C4-2B (cell line): ENCODE results near the gene FBXL17.

Source experiments
- H3K27ac ChIP-seq: fragments of 450-650 bp; 2 replicates; pipeline ENCODE4 v1.5.1; 2017
- ZFX ChIP-seq: fragments of 450-650 bp; IDR thresholded peaks from 2 replicates; pipeline ENCODE4 v1.6.1; 2017
- TF ChIP-seq, protein P1 (sequence below): fragments of 450-650 bp; conservative IDR thresholded peaks from 2 replicates; pipeline ENCODE4 v1.5.1; 2017; ENCODE audit warnings: mild to moderate bottlenecking

The FBXL17 gene

GRCh38 chr5:107937204-107937603, 444.7 kb downstream of the FBXL17 start:
- H3K27ac ChIP-seq, result no peak overlapping the region
- TF ChIP-seq, protein P1, sequence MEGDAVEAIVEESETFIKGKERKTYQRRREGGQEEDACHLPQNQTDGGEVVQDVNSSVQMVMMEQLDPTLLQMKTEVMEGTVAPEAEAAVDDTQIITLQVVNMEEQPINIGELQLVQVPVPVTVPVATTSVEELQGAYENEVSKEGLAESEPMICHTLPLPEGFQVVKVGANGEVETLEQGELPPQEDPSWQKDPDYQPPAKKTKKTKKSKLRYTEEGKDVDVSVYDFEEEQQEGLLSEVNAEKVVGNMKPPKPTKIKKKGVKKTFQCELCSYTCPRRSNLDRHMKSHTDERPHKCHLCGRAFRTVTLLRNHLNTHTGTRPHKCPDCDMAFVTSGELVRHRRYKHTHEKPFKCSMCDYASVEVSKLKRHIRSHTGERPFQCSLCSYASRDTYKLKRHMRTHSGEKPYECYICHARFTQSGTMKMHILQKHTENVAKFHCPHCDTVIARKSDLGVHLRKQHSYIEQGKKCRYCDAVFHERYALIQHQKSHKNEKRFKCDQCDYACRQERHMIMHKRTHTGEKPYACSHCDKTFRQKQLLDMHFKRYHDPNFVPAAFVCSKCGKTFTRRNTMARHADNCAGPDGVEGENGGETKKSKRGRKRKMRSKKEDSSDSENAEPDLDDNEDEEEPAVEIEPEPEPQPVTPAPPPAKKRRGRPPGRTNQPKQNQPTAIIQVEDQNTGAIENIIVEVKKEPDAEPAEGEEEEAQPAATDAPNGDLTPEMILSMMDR, result no peak
- TF ChIP-seq ZFX, result no peak

DNA sequence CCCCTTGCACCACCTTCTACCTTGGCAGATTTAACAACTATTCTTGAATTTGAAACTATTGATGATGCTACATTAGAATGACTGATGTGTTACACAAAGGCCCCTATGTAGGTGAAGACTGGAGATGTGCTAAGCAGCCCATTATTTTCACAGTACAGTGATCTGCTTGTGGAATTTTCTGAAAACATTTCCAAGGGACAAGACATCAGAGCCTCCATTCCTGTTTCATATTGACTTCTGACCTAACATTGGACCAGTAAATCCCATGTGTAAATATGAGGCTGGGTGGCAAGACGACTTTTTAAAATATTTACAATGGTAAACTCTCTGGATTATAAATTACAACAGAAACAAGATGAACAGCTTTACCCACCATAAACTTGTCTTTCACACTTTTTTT, 445.4 kb downstream of the FBXL17 start:
- H3K27ac ChIP-seq, result no peak overlapping the region
- TF ChIP-seq, protein P1, result no peak
- TF ChIP-seq ZFX, result no peak

- no peak overlapping the region for H3K27ac ChIP-seq
- no peak for TF ChIP-seq ZFX
- TF ChIP-seq, protein P1, result no peak
Measured at GRCh38 chr5:107935645-107936044, 446.3 kb downstream of the FBXL17 start.

DNA sequence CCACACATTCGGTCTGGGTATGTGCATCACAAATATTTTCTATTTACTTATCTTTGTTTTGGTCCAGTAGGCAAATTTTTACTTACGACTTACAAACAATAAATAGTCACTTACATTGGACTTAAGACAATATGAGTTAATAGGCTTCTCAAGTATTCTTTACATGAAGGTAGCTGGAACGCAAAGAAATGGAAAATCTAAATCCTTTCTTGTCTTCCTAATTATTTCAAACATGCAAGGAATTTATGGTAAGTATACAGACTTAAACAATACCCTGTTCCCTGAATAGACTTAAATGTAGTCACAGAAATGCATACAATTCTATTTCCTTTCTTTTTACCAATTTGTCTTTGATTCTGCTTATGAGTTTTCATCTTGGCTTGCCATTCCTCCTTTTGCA, 448.6 kb downstream of the FBXL17 start:
- TF ChIP-seq ZFX, result no peak
- TF ChIP-seq, protein P1, result no peak

GRCh38 chr5:107930891-107931290, 451.0 kb downstream of the FBXL17 start:
- TF ChIP-seq, protein P1, result no peak
- no peak for TF ChIP-seq ZFX

More for the DNA sequence above, 448.6 kb downstream of the FBXL17 start:
- no peak overlapping the region for H3K27ac ChIP-seq

DNA sequence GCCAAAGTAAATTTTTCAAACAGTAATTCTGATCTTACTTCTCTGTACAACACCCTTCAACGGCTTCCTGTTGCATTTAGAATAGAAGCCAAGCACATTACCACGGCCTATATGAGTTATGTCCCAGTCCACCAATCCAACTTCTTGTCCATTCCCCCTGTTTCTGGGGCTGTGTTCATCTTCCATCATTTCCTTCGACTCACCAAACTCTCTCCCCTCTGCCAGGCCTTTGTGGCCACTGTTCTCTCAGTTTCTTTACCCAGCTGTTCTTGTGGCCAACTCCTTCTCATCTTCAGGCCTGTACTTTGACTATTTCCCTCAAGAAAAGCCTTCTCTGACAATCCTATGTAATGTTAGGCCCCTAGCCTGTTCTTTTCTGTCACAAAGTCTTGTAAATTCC, 451.8 kb downstream of the FBXL17 start:
- TF ChIP-seq, protein P1, result no peak
- TF ChIP-seq ZFX, result no peak
- H3K27ac ChIP-seq, result no peak overlapping the region; the same call in 1 of the 2 replicates

More at GRCh38 chr5:107930891-107931290, 451.0 kb downstream of the FBXL17 start:
- H3K27ac ChIP-seq, result peak overlapping the region; percentile 21; the same call in 1 of the 2 replicates

GRCh38 chr5:107929080-107929479, 452.8 kb downstream of the FBXL17 start:
- no peak for TF ChIP-seq ZFX
- TF ChIP-seq, protein P1, result no peak
- H3K27ac ChIP-seq, result no peak overlapping the region
